GM10266 (cell line): Measurements from ENCODE around the gene RNF133.
"Not testable (repeated sequence)": the region's sequence is repeated elsewhere in the genome, so short reads cannot be mapped to it uniquely, and the experiment has no call there.

ENCODE experiments used
- DNase-seq: peaks from one replicate; pipeline ENCODE4 v3.0.0; 2012; ENCODE audit errors: extremely low spot score
- TF ChIP-seq, protein P1 (sequence below): IDR thresholded peaks from 2 replicates; pipeline ENCODE4 v1.5.1; 2012; ENCODE audit warnings: mild to moderate bottlenecking, low read depth; ENCODE audit not compliant: control insufficient read depth, insufficient read depth; ENCODE audit errors: missing control alignments

RNF133 gene

DNA sequence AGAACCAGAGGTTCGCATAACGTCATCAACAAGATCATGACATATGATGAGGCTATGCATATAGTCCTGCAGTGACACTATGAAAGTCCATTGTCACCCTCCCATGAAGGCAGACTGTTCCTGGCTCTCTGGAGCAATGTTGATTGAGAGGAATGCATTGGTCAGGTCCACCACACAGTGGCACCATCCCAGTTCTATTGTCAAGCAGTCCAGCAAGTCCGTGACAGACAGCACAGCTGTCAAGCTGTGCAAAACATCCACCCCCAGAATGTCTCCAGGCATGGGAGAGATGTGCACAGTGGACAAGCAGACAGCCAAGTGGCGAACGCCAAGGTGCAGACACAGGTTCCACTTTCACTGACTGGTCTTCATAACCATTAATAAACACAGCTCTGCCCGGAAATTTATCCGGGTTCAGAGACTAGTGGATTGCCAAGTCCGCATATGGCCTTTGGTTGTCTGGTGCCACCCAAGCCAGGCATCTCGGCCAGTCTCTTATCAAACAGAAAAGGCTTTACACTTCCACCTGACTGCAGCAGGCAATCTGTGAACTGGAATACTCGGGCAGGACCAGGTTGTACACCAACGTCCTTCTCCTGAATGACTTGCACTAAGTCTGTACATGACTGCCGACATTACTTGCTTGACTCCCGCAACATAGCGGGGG lies 7.2 kb downstream of the RNF133 start:
- no peak for DNase-seq
- TF ChIP-seq, protein P1, sequence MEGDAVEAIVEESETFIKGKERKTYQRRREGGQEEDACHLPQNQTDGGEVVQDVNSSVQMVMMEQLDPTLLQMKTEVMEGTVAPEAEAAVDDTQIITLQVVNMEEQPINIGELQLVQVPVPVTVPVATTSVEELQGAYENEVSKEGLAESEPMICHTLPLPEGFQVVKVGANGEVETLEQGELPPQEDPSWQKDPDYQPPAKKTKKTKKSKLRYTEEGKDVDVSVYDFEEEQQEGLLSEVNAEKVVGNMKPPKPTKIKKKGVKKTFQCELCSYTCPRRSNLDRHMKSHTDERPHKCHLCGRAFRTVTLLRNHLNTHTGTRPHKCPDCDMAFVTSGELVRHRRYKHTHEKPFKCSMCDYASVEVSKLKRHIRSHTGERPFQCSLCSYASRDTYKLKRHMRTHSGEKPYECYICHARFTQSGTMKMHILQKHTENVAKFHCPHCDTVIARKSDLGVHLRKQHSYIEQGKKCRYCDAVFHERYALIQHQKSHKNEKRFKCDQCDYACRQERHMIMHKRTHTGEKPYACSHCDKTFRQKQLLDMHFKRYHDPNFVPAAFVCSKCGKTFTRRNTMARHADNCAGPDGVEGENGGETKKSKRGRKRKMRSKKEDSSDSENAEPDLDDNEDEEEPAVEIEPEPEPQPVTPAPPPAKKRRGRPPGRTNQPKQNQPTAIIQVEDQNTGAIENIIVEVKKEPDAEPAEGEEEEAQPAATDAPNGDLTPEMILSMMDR, result no peak

DNA sequence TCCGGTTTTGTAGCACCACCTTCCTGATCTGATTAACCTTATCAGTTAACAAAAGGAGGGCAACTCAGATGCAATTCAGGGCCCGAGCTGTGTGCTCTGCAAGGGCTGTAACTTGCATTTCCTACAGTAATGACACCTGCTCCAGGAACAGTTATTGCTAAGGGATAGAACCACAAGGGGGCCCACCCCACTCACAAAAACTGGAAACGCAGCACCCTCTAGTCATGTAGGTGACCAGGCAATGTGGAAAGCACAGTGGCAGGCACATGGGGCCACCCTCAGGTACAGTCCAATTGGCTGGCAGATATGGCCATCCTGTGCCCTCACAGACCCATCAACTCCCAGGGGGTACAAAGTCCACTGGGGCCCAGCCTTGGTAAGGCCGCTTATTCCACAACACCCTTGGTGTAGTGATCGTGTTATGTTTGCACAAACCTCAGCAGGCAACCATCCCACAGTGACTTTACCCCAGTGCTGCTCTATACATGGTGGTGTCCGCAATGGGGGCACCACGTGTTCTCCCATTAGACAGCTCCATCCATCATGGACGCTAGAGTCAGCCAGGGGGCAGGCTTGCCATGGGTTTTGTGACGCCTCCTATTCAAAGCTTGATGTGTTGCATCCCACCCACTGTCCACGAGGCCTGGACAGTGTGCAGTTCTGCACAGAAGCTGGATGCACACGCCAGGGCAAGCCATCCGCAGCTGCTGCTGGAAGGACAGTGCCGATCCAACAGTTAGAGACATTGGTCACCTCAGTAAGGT lies 9.4 kb downstream of the RNF133 start:
- TF ChIP-seq, protein P1, result no peak
- no peak for DNase-seq

DNA sequence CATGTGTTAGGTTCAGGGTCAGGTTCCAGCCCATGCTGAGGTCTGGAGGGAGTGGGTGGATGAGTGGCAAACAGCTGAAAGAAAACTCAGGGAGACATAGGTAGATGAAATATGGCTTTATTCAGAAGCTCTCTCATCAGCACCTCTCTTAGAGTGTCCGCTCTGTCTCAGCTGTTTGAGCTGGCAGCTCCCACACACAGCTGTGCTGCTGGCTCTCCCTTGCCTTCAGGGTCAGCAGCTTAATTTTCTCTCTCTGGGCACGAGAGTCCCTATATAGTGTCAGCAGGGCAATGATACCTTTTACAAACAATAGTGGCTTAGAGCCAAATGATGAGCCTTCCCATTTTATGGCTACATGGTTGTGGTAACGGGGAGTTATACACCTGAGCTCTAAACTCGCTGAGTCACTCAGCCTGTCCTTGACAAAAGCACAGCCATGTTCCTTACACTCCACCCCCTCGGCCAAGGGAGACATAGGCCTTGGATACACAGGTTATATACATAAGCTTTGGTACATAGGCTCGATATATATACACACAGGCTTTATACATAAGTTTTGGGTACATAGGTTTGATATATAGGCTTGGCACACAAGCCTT lies 10.4 kb downstream of the RNF133 start:
- no peak for DNase-seq
- TF ChIP-seq, protein P1, result no peak

DNA sequence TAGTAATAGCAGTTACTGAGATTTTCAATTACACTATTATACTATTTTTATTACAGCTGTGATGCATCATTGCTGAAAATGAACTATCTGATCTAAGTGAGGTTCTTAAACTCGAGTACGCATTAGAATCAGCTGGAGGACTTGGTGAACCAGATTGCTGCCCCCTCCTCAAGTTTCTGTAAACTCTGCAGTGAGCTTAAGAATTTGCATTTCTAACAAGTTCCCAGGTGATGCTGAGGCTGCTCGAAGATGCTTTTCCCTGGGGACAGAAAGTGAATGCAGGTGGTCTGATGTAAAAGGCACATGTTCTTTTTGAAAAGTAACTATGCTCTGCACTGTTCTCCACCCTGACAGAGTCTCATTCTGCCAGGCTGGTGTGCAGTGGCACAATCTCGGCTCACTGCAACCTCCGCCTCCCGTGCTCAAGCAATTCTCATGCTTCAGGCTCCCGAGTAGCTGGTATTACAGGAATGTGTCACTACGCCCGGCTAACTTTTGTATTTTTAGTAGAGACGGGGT lies 12.5 kb downstream of the RNF133 start:
- TF ChIP-seq, protein P1, result no peak
- DNase-seq, result no peak

DNA sequence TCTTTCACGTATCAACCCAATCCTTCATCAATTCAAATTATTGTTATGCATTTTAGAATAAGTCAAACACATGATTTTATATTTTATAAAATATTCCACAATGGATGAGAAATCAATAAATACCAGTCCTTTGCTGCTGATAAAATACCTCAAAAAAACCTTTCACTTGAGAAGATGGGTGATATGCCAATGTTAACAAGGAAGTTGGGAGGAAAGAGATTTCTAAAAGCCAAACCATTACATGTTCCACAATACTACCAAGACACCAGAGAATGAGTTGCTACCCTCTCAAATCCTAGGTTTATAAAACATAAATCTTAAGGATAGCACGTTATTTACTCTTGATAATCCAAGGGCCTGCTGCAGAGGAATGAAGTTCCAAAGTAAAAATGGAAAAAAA lies 14.4 kb downstream of the RNF133 start:
- DNase-seq, result no peak
- TF ChIP-seq, protein P1, result no peak

DNA sequence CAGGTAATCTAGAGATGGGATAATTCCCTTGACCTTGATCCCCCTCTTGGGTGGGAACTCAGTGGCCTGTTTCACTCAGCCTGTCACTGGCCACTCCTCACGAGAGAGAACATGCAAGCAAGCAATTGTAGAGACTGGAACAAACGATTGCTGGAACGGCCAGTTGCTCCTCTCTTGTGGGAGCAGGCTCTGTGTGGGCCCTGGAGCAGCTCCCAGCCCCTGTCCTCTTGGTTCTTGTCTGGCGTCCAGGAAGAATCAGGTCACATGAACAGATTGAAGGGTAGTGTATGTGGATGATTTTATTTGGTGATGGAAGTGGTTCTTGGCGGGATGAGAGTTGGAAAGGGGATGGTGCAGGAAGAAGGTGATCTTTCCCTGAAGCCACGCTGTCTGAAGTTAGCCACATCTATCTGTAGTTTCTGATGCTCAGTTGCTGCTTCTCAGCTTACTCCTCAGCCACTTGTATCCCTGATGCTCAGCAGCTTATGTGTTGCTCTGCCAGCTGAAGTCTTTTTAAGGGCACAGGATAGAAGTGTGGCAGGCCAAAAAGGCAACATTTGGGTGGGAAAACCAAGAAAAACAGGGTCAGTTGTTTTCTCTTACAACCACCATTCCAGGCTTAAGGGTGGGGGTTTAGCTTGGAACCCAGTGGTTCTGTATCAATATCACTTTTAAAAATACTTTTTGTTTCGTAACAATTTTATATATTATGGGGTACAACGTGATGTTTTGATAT lies 15.9 kb downstream of the RNF133 start:
- no peak for DNase-seq
- TF ChIP-seq, protein P1, result no peak

DNA sequence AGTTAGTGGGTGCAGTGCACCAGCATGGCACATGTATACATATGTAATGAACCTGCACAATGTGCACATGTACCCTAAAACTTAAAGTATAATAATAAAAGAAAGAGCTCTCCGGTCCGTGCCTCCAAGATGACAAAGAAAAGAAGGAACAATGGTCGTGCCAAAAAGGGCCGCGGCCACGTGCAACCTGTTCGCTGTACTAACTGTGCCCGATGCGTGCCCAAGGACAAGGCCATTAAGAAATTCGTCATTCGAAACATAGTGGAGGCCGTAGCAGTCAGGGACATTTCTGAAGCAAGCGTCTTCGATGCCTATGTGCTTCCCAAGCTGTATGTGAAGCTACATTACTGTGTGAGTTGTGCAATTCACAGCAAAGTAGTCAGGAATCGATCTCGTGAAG lies 17.7 kb downstream of the RNF133 start:
- DNase-seq, result not testable (repeated sequence)
